Gastrocnemius medialis (tissue), 4 donors: ENCODE data around the gene UBR4.

Experiments used
- CTCF ChIP-seq, 5 experiments: fragments of 450-650 bp in 3 of 5; fragments of 200-600 bp in 2 of 5; sonication (generic) in 2 of 5; IDR thresholded peaks in 4 of 5; conservative IDR thresholded peaks in 1 of 5; 1 replicate in 4 of 5; 2 replicates in 1 of 5; pipeline ENCODE4 v1.5.1; 2016 to 2019; ENCODE audit warnings: antibody characterized with exemption in 5 of 5, mild to moderate bottlenecking in 3 of 5, moderate library complexity in 3 of 5
- POLR2A ChIP-seq, 2 donors: fragments of 450-650 bp; IDR thresholded peaks; one replicate each; pipeline ENCODE4 v1.6.1; 2017; ENCODE audit warnings: antibody characterized with exemption in 2 of 2, mild to moderate bottlenecking in 2 of 2, moderate library complexity in 2 of 2

- TF ChIP-seq CTCF (IDR thresholded peaks at IDR 0.05 in 4 of 5, conservative IDR thresholded peaks at IDR 0.05 in 1 of 5): no peak
- no peak for TF ChIP-seq POLR2A (IDR thresholded peaks at IDR 0.05)
Observed at GRCh38 chr1:19138331-19138730, 71.7 kb downstream of the UBR4 start.
